Stimulated activated CD4-positive, alpha-beta T cell treated with anti-CD3 and anti-CD28 coated beads, Interleukin-1b, Interleukin-23, amount 100 ng/mL, for 1 hour (primary cell): ENCODE results near the gene CPSF4L.

ENCODE experiments used
- DNase-seq, 2 donors: peaks; one replicate each; pipeline ENCODE4 v3.0.0-alpha.2; 2020; ENCODE audit warnings: low read depth in 2 of 2

Gene CPSF4L

GRCh38 chr17:73203135-73203787 is 58.4 kb downstream of the CPSF4L start:
- no peak for DNase-seq

GRCh38 chr17:73201215-73202069 is 60.2 kb downstream of the CPSF4L start:
- DNase-seq: no peak

GRCh38 chr17:73200476-73200875 is 61.2 kb downstream of the CPSF4L start:
- DNase-seq: no peak

GRCh38 chr17:73199751-73200317 is 61.8 kb downstream of the CPSF4L start:
- no peak for DNase-seq

- no peak for DNase-seq
These were observed 62.8 kb downstream of the CPSF4L start for GRCh38 chr17:73198930-73199260.
